GM23338 (cell line): ENCODE data around the gene TSHB. TPM values are rescaled to one million over a fixed set of nuclear protein-coding genes. Genes with fewer than 3 reads are reported as not detected.

Experiments used
- ATAC-seq: fragments of 200-7000 bp; cut with Tn5 transposase; 3 replicates; pipeline ENCODE4 v1.9.1; 2020
- DNase-seq: peaks from one replicate; pipeline ENCODE4 v3.0.0-alpha.2; 2015; ENCODE audit warnings: low spot score
- H2AFZ ChIP-seq: fragments of 200-600 bp; sonication (generic); 2 replicates; pipeline ENCODE4 v1.8.0; 2016; ENCODE audit warnings: antibody characterized with exemption, mild to moderate bottlenecking, moderate library complexity
- H3F3A ChIP-seq: fragments of 200-600 bp; sonication (generic); replicated peaks from 2 replicates; pipeline ENCODE4 v1.8.0; 2017; ENCODE audit warnings: antibody characterized with exemption, mixed run types, low read depth
- H3K27ac ChIP-seq: fragments of 200-600 bp; sonication (generic); 2 replicates; pipeline ENCODE4 v1.6.1; 2016; ENCODE audit warnings: low read depth
- H3K27me3 ChIP-seq: fragments of 200-600 bp; sonication (generic); 2 replicates; pipeline ENCODE4 v1.8.0; 2016; ENCODE audit warnings: mild to moderate bottlenecking, mixed run types, moderate library complexity; ENCODE audit not compliant: insufficient read depth
- H3K36me3 ChIP-seq: fragments of 200-600 bp; sonication (generic); 2 replicates; pipeline ENCODE4 v1.8.0; 2016; ENCODE audit warnings: mild to moderate bottlenecking; ENCODE audit not compliant: insufficient read depth
- H3K4me1 ChIP-seq: fragments of 200-600 bp; sonication (generic); 2 replicates; pipeline ENCODE4 v1.8.0; 2016; ENCODE audit warnings: mild to moderate bottlenecking, moderate library complexity; ENCODE audit not compliant: insufficient read depth
- H3K4me2 ChIP-seq: fragments of 200-600 bp; sonication (generic); 2 replicates; pipeline ENCODE4 v1.7.1; 2017; ENCODE audit warnings: mixed run types
- H3K4me3 ChIP-seq: fragments of 200-600 bp; sonication (generic); 2 replicates; pipeline ENCODE4 v1.6.1; 2016; ENCODE audit warnings: mixed run types
- H3K79me2 ChIP-seq: fragments of 200-600 bp; sonication (generic); replicated peaks from 2 replicates; pipeline ENCODE4 v1.8.0; 2017; ENCODE audit warnings: mild to moderate bottlenecking; ENCODE audit not compliant: insufficient read depth
- H3K9me2 ChIP-seq: fragments of 200-600 bp; sonication (generic); 2 replicates; pipeline ENCODE4 v1.8.0; 2017; ENCODE audit not compliant: insufficient read depth
- H4K20me1 ChIP-seq: fragments of 200-600 bp; sonication (generic); replicated peaks from 2 replicates; pipeline ENCODE4 v1.8.0; 2017; ENCODE audit warnings: mild to moderate bottlenecking; ENCODE audit not compliant: insufficient read depth
- H3K27ac Mint-ChIP-seq: 2 replicates; pipeline ENCODE4 v1.8.0; 2020; ENCODE audit warnings: inconsistent platforms, mild to moderate bottlenecking, moderate library complexity, mixed read lengths
- H3K27me3 Mint-ChIP-seq: 3 replicates; pipeline ENCODE4 v1.8.0; 2022; ENCODE audit warnings: low read depth, mild to moderate bottlenecking, moderate library complexity, mixed read lengths, inconsistent platforms; ENCODE audit not compliant: insufficient read depth, poor library complexity
- H3K36me3 Mint-ChIP-seq: 3 replicates; pipeline ENCODE4 v1.8.0; 2021; ENCODE audit warnings: low read depth, mild to moderate bottlenecking, inconsistent platforms, moderate library complexity, mixed read lengths
- H3K4me1 Mint-ChIP-seq: 3 replicates; pipeline ENCODE4 v1.8.0; 2020; ENCODE audit warnings: mild to moderate bottlenecking, inconsistent platforms, mixed read lengths
- H3K4me3 Mint-ChIP-seq: 3 replicates; pipeline ENCODE4 v1.8.0; 2021; ENCODE audit warnings: moderate library complexity, mild to moderate bottlenecking, inconsistent platforms, mixed read lengths
- H3K9me3 Mint-ChIP-seq: 3 replicates; pipeline ENCODE4 v1.8.0; 2020; ENCODE audit warnings: moderate library complexity, mild to moderate bottlenecking, inconsistent platforms, mixed read lengths
- CREB1 ChIP-seq: fragments of 250-450 bp; sonication (Bioruptor Pico); IDR thresholded peaks from 2 replicates; pipeline ENCODE4 v1.5.0; 2020; ENCODE audit warnings: low read depth, mild to moderate bottlenecking, moderate library complexity
- EZH2phosphoT487 ChIP-seq: fragments of 200-600 bp; sonication (generic); IDR thresholded peaks from one replicate; pipeline ENCODE4 v1.8.1; 2018; ENCODE audit warnings: antibody characterized with exemption; ENCODE audit not compliant: unreplicated experiment
- JUNB ChIP-seq: IDR thresholded peaks from one replicate; pipeline ENCODE4 v1.6.1; 2016; ENCODE audit warnings: antibody characterized with exemption; ENCODE audit not compliant: unreplicated experiment
- NANOG ChIP-seq: IDR thresholded peaks from 2 replicates; pipeline ENCODE4 v1.6.1; 2016; ENCODE audit warnings: antibody characterized with exemption, borderline replicate concordance
- STAT1 ChIP-seq: IDR thresholded peaks from one replicate; pipeline ENCODE4 v1.6.1; 2016; ENCODE audit warnings: antibody characterized with exemption; ENCODE audit not compliant: unreplicated experiment
- ZNF331 ChIP-seq: fragments of 250-450 bp; sonication (Bioruptor Pico); IDR thresholded peaks from 2 replicates; pipeline ENCODE4 v1.5.0; 2020; ENCODE audit warnings: low read depth, mild to moderate bottlenecking, moderate library complexity
- polyA plus RNA-seq: library from polyadenylated mRNA; unstranded; fragments of >200 nt; fragmentation: Nextera tagmentation; extraction: Ambion mirVana; gene quantifications from 2 replicates; pipeline ENCODE4 v1.2.1, GENCODE V29; 2016
- total RNA-seq: library from RNA; depleted of rRNA; stranded (reverse); fragments of >200 nt; shearing (Covaris generic); gene quantifications from 2 replicates; pipeline ENCODE4 v1.2.3, GENCODE V29; 2014
- TF ChIP-seq, protein P1 (sequence below): IDR thresholded peaks from one replicate; pipeline ENCODE4 v1.6.1; 2018; ENCODE audit warnings: antibody characterized with exemption; ENCODE audit not compliant: unreplicated experiment
- TF ChIP-seq, protein P2 (sequence below): IDR thresholded peaks from 2 replicates; pipeline ENCODE4 v1.6.1; 2016; ENCODE audit warnings: antibody characterized with exemption

TSHB gene
- total and polyA plus RNA-seq, 2 experiments from 2014 or later, result not detected

DNA sequence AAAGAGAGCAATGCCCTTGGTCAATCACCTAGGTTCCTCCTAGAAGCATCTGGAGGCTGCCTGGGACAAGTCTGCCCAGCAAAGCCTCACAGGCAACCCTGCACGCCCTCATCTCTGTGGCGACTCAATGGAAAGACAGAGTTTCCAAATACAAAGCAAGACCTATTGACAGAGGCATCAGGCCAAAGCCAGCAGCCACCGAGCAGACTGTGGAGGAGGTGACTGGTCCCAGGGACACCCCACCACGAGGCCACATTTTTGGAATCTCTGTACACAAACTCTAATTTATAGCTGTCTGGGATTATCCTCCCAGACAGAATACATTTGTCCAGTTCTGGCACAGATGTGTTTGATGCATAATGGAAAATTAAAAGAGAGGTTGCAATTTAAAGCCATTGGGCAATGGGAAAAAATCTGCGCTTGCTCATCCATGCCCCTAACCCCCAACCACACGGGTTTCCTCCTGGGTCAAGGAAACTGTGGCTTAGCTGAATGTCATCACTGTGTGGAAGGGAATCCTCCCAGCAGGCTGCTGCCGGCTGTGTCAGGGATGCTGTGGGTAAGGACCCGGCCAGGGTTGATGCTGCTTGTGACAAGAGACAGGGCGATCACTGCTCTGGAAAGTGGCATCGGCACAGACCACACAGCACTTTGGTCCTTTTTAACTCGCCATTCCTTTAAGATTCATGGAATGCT, 45.4 kb downstream of the TSHB start:
- H3K4me2 ChIP-seq, result no peak overlapping the region
- no peaks in the 10 kb centered on the region for H3K36me3 ChIP-seq
- H3K4me1 ChIP-seq, result 0 out of 2 replicates have a peak, but pooled peaks cover 5% of the 10 kb centered on the region
- H2AFZ ChIP-seq, result no peak overlapping the region
- peaks cover 12% of the 10 kb centered on the region for H3K4me1 Mint-ChIP-seq
- no peaks in the 10 kb centered on the region for H3K79me2 ChIP-seq
- H3K9me3 Mint-ChIP-seq, result no peaks in the 10 kb centered on the region
- ATAC-seq (no peak), DNase-seq (no peak)
- no peaks in the 10 kb centered on the region for H3K36me3 Mint-ChIP-seq
- H3K27me3 Mint-ChIP-seq, result peaks cover 2% of the 10 kb centered on the region
- no peaks in the 10 kb centered on the region for H3F3A ChIP-seq
- no peak overlapping the region for H3K4me3 ChIP-seq
- H3K27ac Mint-ChIP-seq, result no peak overlapping the region
- H3K27ac ChIP-seq, result no peak overlapping the region
- no peaks in the 10 kb centered on the region for H3K9me2 ChIP-seq
- H3K27me3 ChIP-seq, result no peaks in the 10 kb centered on the region
- no peaks in the 10 kb centered on the region for H4K20me1 ChIP-seq
- H3K4me3 Mint-ChIP-seq, result no peak overlapping the region
- TF ChIP-seq NANOG, result no peak
- no peak for TF ChIP-seq JUNB
- TF ChIP-seq CREB1 (CRISPR knock-in tag), result no peak
- TF ChIP-seq, protein P1, sequence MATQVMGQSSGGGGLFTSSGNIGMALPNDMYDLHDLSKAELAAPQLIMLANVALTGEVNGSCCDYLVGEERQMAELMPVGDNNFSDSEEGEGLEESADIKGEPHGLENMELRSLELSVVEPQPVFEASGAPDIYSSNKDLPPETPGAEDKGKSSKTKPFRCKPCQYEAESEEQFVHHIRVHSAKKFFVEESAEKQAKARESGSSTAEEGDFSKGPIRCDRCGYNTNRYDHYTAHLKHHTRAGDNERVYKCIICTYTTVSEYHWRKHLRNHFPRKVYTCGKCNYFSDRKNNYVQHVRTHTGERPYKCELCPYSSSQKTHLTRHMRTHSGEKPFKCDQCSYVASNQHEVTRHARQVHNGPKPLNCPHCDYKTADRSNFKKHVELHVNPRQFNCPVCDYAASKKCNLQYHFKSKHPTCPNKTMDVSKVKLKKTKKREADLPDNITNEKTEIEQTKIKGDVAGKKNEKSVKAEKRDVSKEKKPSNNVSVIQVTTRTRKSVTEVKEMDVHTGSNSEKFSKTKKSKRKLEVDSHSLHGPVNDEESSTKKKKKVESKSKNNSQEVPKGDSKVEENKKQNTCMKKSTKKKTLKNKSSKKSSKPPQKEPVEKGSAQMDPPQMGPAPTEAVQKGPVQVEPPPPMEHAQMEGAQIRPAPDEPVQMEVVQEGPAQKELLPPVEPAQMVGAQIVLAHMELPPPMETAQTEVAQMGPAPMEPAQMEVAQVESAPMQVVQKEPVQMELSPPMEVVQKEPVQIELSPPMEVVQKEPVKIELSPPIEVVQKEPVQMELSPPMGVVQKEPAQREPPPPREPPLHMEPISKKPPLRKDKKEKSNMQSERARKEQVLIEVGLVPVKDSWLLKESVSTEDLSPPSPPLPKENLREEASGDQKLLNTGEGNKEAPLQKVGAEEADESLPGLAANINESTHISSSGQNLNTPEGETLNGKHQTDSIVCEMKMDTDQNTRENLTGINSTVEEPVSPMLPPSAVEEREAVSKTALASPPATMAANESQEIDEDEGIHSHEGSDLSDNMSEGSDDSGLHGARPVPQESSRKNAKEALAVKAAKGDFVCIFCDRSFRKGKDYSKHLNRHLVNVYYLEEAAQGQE, result no peak
- TF ChIP-seq, protein P2, sequence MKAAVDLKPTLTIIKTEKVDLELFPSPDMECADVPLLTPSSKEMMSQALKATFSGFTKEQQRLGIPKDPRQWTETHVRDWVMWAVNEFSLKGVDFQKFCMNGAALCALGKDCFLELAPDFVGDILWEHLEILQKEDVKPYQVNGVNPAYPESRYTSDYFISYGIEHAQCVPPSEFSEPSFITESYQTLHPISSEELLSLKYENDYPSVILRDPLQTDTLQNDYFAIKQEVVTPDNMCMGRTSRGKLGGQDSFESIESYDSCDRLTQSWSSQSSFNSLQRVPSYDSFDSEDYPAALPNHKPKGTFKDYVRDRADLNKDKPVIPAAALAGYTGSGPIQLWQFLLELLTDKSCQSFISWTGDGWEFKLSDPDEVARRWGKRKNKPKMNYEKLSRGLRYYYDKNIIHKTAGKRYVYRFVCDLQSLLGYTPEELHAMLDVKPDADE, result no peak
- no peak for TF ChIP-seq ZNF331 (CRISPR knock-in tag)

DNA sequence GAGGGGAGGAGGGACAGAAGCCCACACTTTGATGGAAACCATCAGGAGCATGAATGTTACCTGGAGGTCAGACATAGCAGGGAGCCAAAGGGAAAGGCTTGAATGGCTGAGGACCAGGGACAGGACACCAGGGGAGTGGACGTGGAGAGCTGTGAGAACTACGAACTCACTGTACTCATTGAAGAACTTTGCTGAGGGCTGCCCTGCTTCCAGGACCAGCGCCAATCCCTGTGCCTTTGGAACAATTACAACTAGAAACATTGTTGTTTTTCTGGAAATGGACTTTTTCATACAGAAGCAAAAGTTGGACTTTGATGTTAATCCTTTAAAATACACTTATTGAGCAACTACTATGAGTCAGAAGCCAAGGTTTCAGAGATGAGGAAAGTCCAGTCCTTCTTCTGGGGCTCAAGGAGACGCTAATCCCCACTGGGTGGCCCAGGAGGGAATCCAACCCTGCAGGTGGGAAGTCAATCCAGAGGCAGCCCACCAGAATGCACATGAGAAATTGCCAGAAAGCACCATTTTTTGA, 46.8 kb downstream of the TSHB start:
- no peak for ATAC-seq
- no peak overlapping the region for H3K4me2 ChIP-seq
- no peak for DNase-seq
- H3K4me1 Mint-ChIP-seq, result no peaks in the 10 kb centered on the region; the same call in 1 of the 3 replicates
- H3K27ac Mint-ChIP-seq, result no peak overlapping the region
- no peak overlapping the region for H2AFZ ChIP-seq
- H3K9me2 ChIP-seq, result no peaks in the 10 kb centered on the region
- H3K4me3 Mint-ChIP-seq, result no peak overlapping the region
- H3K4me1 ChIP-seq, result no peaks in the 10 kb centered on the region
- H4K20me1 ChIP-seq, result no peaks in the 10 kb centered on the region
- no peaks in the 10 kb centered on the region for H3K36me3 Mint-ChIP-seq
- H3K27ac ChIP-seq, result no peak overlapping the region
- H3K4me3 ChIP-seq, result no peak overlapping the region
- H3F3A ChIP-seq, result no peaks in the 10 kb centered on the region
- H3K79me2 ChIP-seq, result no peaks in the 10 kb centered on the region
- peaks cover 2% of the 10 kb centered on the region for H3K27me3 Mint-ChIP-seq
- no peaks in the 10 kb centered on the region for H3K36me3 ChIP-seq
- H3K27me3 ChIP-seq, result no peaks in the 10 kb centered on the region
- no peaks in the 10 kb centered on the region for H3K9me3 Mint-ChIP-seq
- TF ChIP-seq, protein P2, result no peak
- TF ChIP-seq STAT1 (no peak), JUNB (no peak), ZNF331 (CRISPR knock-in tag) (no peak), EZH2phosphoT487 (no peak)
